Adipocyte (in vitro differentiated cells): ENCODE data around the gene TEX55.
"Not testable (repeated sequence)": the region's sequence is repeated elsewhere in the genome, so short reads cannot be mapped to it uniquely, and the experiment has no call there.

Experiments
- DNase-seq: peaks from one replicate; pipeline ENCODE4 v3.0.0-alpha.2; 2015; ENCODE audit warnings: low read depth
- H3K27me3 ChIP-seq: replicated peaks from 2 replicates; pipeline ENCODE4 v1.7.0; 2013; ENCODE audit warnings: mild to moderate bottlenecking, low read length, moderate library complexity; ENCODE audit not compliant: control insufficient read depth, insufficient read depth
- H3K36me3 ChIP-seq: 2 replicates; pipeline ENCODE4 v1.7.0; 2013; ENCODE audit warnings: low read length, mild to moderate bottlenecking, moderate library complexity; ENCODE audit not compliant: control insufficient read depth, insufficient read depth, severe bottlenecking
- H3K4me1 ChIP-seq: 2 replicates; pipeline ENCODE4 v1.7.0; 2013; ENCODE audit warnings: mild to moderate bottlenecking, low read length, moderate library complexity; ENCODE audit not compliant: control insufficient read depth, insufficient read depth
- H3K4me3 ChIP-seq: 2 replicates; pipeline ENCODE4 v1.7.0; 2013; ENCODE audit warnings: mild to moderate bottlenecking, low read length, moderate library complexity
- H3K9ac ChIP-seq: 2 replicates; pipeline ENCODE4 v1.7.0; 2013; ENCODE audit warnings: mild to moderate bottlenecking, low read length, moderate library complexity
- H3K9me3 ChIP-seq: 2 replicates; pipeline ENCODE4 v1.7.0; 2013; ENCODE audit warnings: mild to moderate bottlenecking, low read length, moderate library complexity; ENCODE audit not compliant: control insufficient read depth

The TEX55 gene

GRCh38 chr3:119145500-119146167 is at the start of gene TEX55:
TSS of gene TEX55 (plus strand) at chr3:119146165. CDS start at chr3:119146190, 25 bp downstream.
- Histone ChIP-seq H3K4me3 (no peak within 1 kb of the TSS), H3K9ac (no peak within 1 kb of the TSS), H3K9me3 (no peaks in the 10 kb centered on the region), H3K27me3 (no peaks in the 10 kb centered on the region), H3K4me1 (no peaks in the 10 kb centered on the region), H3K36me3 (no peaks in the 10 kb centered on the region)
- DNase-seq: peak; percentile 80

DNA sequence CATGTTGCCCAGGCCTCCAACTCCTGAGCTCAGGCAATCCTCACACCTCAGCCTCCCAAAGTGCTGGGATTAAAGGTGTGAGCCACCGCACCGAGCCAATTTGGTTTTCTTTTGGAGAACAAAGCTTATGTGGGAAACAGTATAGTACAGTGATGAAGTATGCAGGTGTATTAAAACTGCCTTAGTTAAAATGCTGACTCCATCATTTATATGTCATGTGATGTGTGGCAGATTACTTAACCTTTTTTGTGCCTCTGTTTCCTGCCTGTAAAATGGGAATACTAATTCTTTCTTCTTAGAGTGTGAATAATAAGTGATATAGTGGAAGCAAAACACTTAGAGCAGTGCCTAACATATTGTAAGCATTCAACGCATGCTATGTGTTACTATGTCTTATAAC is 48.0 kb upstream of the TEX55 start:
- no peaks in the 10 kb centered on the region for H3K9me3 ChIP-seq
- H3K4me1 ChIP-seq: no peaks in the 10 kb centered on the region

GRCh38 chr3:119098619-119099222 is 47.2 kb upstream of the TEX55 start:
- Histone ChIP-seq H3K9ac (no peak overlapping the region), H3K4me1 (no peaks in the 10 kb centered on the region), H3K9me3 (no peaks in the 10 kb centered on the region), H3K36me3 (no peaks in the 10 kb centered on the region), H3K27me3 (no peaks in the 10 kb centered on the region), H3K4me3 (no peak overlapping the region)
- DNase-seq: peak; percentile 80

More for the DNA sequence above, 48.0 kb upstream of the TEX55 start:
- H3K4me3 ChIP-seq: no peak overlapping the region
- H3K36me3 ChIP-seq: no peaks in the 10 kb centered on the region
- no peak for DNase-seq
- H3K9ac ChIP-seq: no peak overlapping the region
- H3K27me3 ChIP-seq: no peaks in the 10 kb centered on the region

GRCh38 chr3:119099785-119100184 is 46.2 kb upstream of the TEX55 start:
- H3K27me3 ChIP-seq: no peaks in the 10 kb centered on the region
- no peak for DNase-seq
- no peaks in the 10 kb centered on the region for H3K4me1 ChIP-seq
- no peak overlapping the region for H3K9ac ChIP-seq
- no peak overlapping the region for H3K4me3 ChIP-seq
- H3K36me3 ChIP-seq: no peaks in the 10 kb centered on the region
- H3K9me3 ChIP-seq: no peaks in the 10 kb centered on the region

GRCh38 chr3:119104031-119104430 is 41.9 kb upstream of the TEX55 start:
- DNase-seq: no peak
- no peaks in the 10 kb centered on the region for H3K36me3 ChIP-seq
- H3K9me3 ChIP-seq: no peaks in the 10 kb centered on the region
- H3K27me3 ChIP-seq: no peaks in the 10 kb centered on the region
- H3K4me3 ChIP-seq: no peak overlapping the region
- H3K9ac ChIP-seq: no peak overlapping the region
- no peaks in the 10 kb centered on the region for H3K4me1 ChIP-seq

- not testable (repeated sequence) for H3K4me3 ChIP-seq, DNase-seq, H3K4me1 ChIP-seq, H3K9me3 ChIP-seq, H3K9ac ChIP-seq, H3K27me3 ChIP-seq, H3K36me3 ChIP-seq
Measured at GRCh38 chr3:119118330-119118729, 27.6 kb upstream of the TEX55 start.

DNA sequence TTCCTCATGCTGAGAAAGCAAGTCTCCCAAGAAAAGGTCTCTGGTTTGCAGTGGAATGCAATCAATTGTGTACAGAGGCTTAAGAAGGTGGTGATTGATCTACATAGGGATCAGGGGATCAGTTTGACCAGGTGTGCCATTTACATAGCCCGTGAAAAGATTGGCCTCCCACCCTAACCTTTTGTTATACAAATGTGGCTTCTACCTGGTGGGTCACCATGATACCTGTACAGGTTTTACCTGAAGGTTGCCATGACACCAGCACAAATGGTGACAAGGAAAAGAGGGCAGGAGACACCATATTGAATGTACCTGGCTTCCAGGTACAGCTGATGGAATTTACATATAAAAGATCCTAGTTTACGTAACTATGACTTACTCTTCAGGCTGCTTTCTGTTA is 25.5 kb upstream of the TEX55 start:
- no peak for DNase-seq
- Histone ChIP-seq H3K9me3 (no peaks in the 10 kb centered on the region), H3K27me3 (no peaks in the 10 kb centered on the region), H3K9ac (no peak overlapping the region), H3K36me3 (no peaks in the 10 kb centered on the region), H3K4me3 (no peak overlapping the region), H3K4me1 (no peaks in the 10 kb centered on the region)

DNA sequence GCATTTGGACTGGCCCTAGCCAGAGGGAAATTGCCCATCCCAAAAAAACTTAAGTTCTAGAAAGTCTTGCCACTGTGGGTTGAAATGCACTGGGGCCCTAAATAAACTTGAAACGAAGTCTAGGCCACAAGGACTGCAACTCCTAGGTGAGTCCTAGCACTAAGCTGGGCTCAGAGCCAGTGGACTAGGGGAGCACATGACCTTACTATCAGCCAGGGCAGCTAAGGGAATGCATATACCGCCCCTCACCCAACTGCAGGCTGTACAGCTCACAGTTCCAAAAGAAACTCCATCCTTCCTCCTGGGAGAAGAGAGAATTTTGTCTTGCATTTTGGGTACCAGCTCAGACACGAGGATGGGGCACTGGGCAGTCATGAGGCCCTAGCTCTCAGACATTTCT is 23.6 kb upstream of the TEX55 start:
- Histone ChIP-seq H3K9me3 (no peaks in the 10 kb centered on the region), H3K4me1 (no peaks in the 10 kb centered on the region), H3K36me3 (no peaks in the 10 kb centered on the region), H3K9ac (no peak overlapping the region), H3K27me3 (no peaks in the 10 kb centered on the region), H3K4me3 (no peak overlapping the region)
- no peak for DNase-seq

DNA sequence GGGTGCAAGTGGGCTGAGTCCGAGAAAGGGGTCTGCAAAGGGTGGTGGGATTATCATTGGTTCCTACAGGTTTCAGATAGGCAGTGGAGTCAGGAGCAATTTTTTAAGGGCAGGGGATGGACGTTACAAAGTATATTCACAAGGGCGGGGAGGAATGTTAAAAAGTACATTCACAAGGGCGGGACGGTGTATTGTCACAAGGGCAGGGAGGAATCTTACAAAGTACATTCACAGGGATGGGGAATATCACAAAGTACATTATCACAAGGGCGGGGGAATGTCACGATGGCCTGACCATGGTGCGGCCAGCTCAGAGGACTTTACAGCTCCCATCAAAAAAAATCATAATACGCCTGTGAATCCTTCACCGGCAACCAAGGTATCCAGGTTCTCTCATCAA is 20.6 kb upstream of the TEX55 start:
- Histone ChIP-seq H3K9me3 (no peaks in the 10 kb centered on the region), H3K9ac (no peak overlapping the region)

GRCh38 chr3:119125742-119126504 is 20.0 kb upstream of the TEX55 start:
- H3K9ac ChIP-seq: no peak overlapping the region
- H3K4me3 ChIP-seq: no peak overlapping the region
- H3K27me3 ChIP-seq: no peaks in the 10 kb centered on the region
- H3K9me3 ChIP-seq: no peaks in the 10 kb centered on the region
- H3K36me3 ChIP-seq: no peaks in the 10 kb centered on the region
- DNase-seq: no peak
- no peaks in the 10 kb centered on the region for H3K4me1 ChIP-seq

More for the DNA sequence above, 20.6 kb upstream of the TEX55 start:
- Histone ChIP-seq H3K27me3 (no peaks in the 10 kb centered on the region), H3K4me3 (no peak overlapping the region), H3K36me3 (no peaks in the 10 kb centered on the region), H3K4me1 (no peaks in the 10 kb centered on the region)
- no peak for DNase-seq

GRCh38 chr3:119130291-119130690 is 15.7 kb upstream of the TEX55 start:
- H3K36me3 ChIP-seq, H3K9me3 ChIP-seq, DNase-seq, H3K4me3 ChIP-seq, H3K9ac ChIP-seq, H3K27me3 ChIP-seq, H3K4me1 ChIP-seq: not testable (repeated sequence)
